ENCODE data around the gene FCRL1. TPM values are rescaled to one million over a fixed set of nuclear protein-coding genes. Genes with fewer than 3 reads are reported as not detected.

Gene FCRL1
- polyA plus RNA-seq (2013) = not detected in 2 replicates

- H3K79me2 ChIP-seq (ENCODE audit: control insufficient read depth, insufficient read depth, low read length, poor library complexity) = no peaks in the 10 kb centered on the region
- no peaks in the 10 kb centered on the region for H3K36me3 ChIP-seq (ENCODE audit: control insufficient read depth in 1 of 2, insufficient read depth in 2 of 2, low read length in 2 of 2)
- no peak within 1 kb of the TSS for H4K91ac ChIP-seq (ENCODE audit: low read depth, low read length)
- DNase-seq = no peak
- WGBS (ENCODE audit: extremely low coverage, insufficient coverage, insufficient read length) = no CpG with 5 or more reads among the region's 3 CpGs
- H2BK120ac ChIP-seq (ENCODE audit: insufficient read depth, low read length, poor library complexity) = no peak within 1 kb of the TSS
- no peaks in the 10 kb centered on the region for H3K79me1 ChIP-seq (ENCODE audit: low read length)
- H2BK12ac ChIP-seq (ENCODE audit: low read length) = no peak within 1 kb of the TSS
- no peak within 1 kb of the TSS for H3K4me3 ChIP-seq (ENCODE audit: low read depth, low read length)
- no peak within 1 kb of the TSS for H3K4me2 ChIP-seq (ENCODE audit: low read length)
- no peaks in the 10 kb centered on the region for H3K4me1 ChIP-seq (ENCODE audit: control insufficient read depth in 1 of 2, insufficient read depth in 2 of 2, low read length in 2 of 2)
- no peak within 1 kb of the TSS for H4K12ac ChIP-seq (ENCODE audit: low read depth, low read length)
- no peak within 1 kb of the TSS for H3K14ac ChIP-seq (ENCODE audit: low read length)
- H2AK5ac ChIP-seq (ENCODE audit: low read length) = no peak within 1 kb of the TSS
- no peak within 1 kb of the TSS for H3K27ac ChIP-seq (ENCODE audit: low read depth, low read length)
- H3K4ac ChIP-seq (ENCODE audit: low read depth, low read length) = no peak within 1 kb of the TSS
- no peaks in the 10 kb centered on the region for H3K9me3 ChIP-seq (ENCODE audit: insufficient read depth, low read depth, low read length)
- no peak within 1 kb of the TSS for H3K18ac ChIP-seq (ENCODE audit: low read length)
- H2AFZ ChIP-seq (ENCODE audit: insufficient read depth, low read length, poor library complexity) = no peak within 1 kb of the TSS
- no peak within 1 kb of the TSS for H2BK5ac ChIP-seq (ENCODE audit: low read depth, low read length, poor library complexity)
- no peak within 1 kb of the TSS for H4K8ac ChIP-seq (ENCODE audit: low read depth, low read length)
- no peak within 1 kb of the TSS for H3K23ac ChIP-seq (ENCODE audit: low read length)
- H3K9ac ChIP-seq (ENCODE audit: low read length) = no peak within 1 kb of the TSS
- no peaks in the 10 kb centered on the region for H3K27me3 ChIP-seq (ENCODE audit: insufficient read depth, low read length)
These were observed at the start of gene FCRL1 for GRCh38 chr1:157819896-157820295. TSS of gene FCRL1 (minus strand) at chr1:157820120. CDS start at chr1:157820037, 83 bp downstream.

GRCh38 chr1:157868654-157869053, 48.7 kb upstream of the FCRL1 start:
- no peak overlapping the region for H3K4me2 ChIP-seq (ENCODE audit: low read length)
- no peak overlapping the region for H3K4me3 ChIP-seq (ENCODE audit: low read depth, low read length)
- no peaks in the 10 kb centered on the region for H3K36me3 ChIP-seq (ENCODE audit: control insufficient read depth in 1 of 2, insufficient read depth in 2 of 2, low read length in 2 of 2)
- no peak overlapping the region for H3K27ac ChIP-seq (ENCODE audit: low read depth, low read length)
- H4K91ac ChIP-seq (ENCODE audit: low read depth, low read length) = no peak overlapping the region
- no peaks in the 10 kb centered on the region for H3K79me2 ChIP-seq (ENCODE audit: control insufficient read depth, insufficient read depth, low read length, poor library complexity)
- no peak overlapping the region for H4K8ac ChIP-seq (ENCODE audit: low read depth, low read length)
- no peak overlapping the region for H2AFZ ChIP-seq (ENCODE audit: insufficient read depth, low read length, poor library complexity)
- no peaks in the 10 kb centered on the region for H3K79me1 ChIP-seq (ENCODE audit: low read length)
- no peaks in the 10 kb centered on the region for H3K27me3 ChIP-seq (ENCODE audit: insufficient read depth, low read length)
- H3K4ac ChIP-seq (ENCODE audit: low read depth, low read length) = no peak overlapping the region
- no peak overlapping the region for H3K9ac ChIP-seq (ENCODE audit: low read length)
- H2BK5ac ChIP-seq (ENCODE audit: low read depth, low read length, poor library complexity) = no peak overlapping the region
- no peak overlapping the region for H3K14ac ChIP-seq (ENCODE audit: low read length)
- no peaks in the 10 kb centered on the region for H3K4me1 ChIP-seq (ENCODE audit: control insufficient read depth in 1 of 2, insufficient read depth in 2 of 2, low read length in 2 of 2)
- no peak overlapping the region for H2AK5ac ChIP-seq (ENCODE audit: low read length)
- no peak overlapping the region for H3K18ac ChIP-seq (ENCODE audit: low read length)
- H3K9me3 ChIP-seq (ENCODE audit: insufficient read depth, low read depth, low read length) = no peaks in the 10 kb centered on the region
- no peak overlapping the region for H2BK12ac ChIP-seq (ENCODE audit: low read length)
- no peak overlapping the region for H2BK120ac ChIP-seq (ENCODE audit: insufficient read depth, low read length, poor library complexity)
- no CpG with 5 or more reads among the region's 1 CpG for WGBS (ENCODE audit: extremely low coverage, insufficient coverage, insufficient read length)
- no peak overlapping the region for H3K23ac ChIP-seq (ENCODE audit: low read length)
- DNase-seq = no peak
- H4K12ac ChIP-seq (ENCODE audit: low read depth, low read length) = no peak overlapping the region

- DNase-seq = no peak
These were observed 42.5 kb upstream of the FCRL1 start for GRCh38 chr1:157862114-157863070.

GRCh38 chr1:157856538-157856937, 36.6 kb upstream of the FCRL1 start:
- Histone ChIP-seq H4K8ac (ENCODE audit: low read depth, low read length) (no peak overlapping the region), H3K4me3 (ENCODE audit: low read depth, low read length) (no peak overlapping the region), H3K79me2 (ENCODE audit: control insufficient read depth, insufficient read depth, low read length, poor library complexity) (no peaks in the 10 kb centered on the region), H2BK5ac (ENCODE audit: low read depth, low read length, poor library complexity) (no peak overlapping the region), H3K79me1 (ENCODE audit: low read length) (no peaks in the 10 kb centered on the region), H3K23ac (ENCODE audit: low read length) (no peak overlapping the region), H3K9ac (ENCODE audit: low read length) (no peak overlapping the region), H2BK120ac (ENCODE audit: insufficient read depth, low read length, poor library complexity) (no peak overlapping the region), H3K4me1 (ENCODE audit: control insufficient read depth in 1 of 2, insufficient read depth in 2 of 2, low read length in 2 of 2) (no peaks in the 10 kb centered on the region), H3K9me3 (ENCODE audit: insufficient read depth, low read depth, low read length) (no peaks in the 10 kb centered on the region), H3K27ac (ENCODE audit: low read depth, low read length) (no peak overlapping the region), H3K36me3 (ENCODE audit: control insufficient read depth in 1 of 2, insufficient read depth in 2 of 2, low read length in 2 of 2) (no peaks in the 10 kb centered on the region), H3K4ac (ENCODE audit: low read depth, low read length) (no peak overlapping the region), H3K14ac (ENCODE audit: low read length) (no peak overlapping the region), H2AK5ac (ENCODE audit: low read length) (no peak overlapping the region), H4K12ac (ENCODE audit: low read depth, low read length) (no peak overlapping the region), H3K18ac (ENCODE audit: low read length) (no peak overlapping the region), H4K91ac (ENCODE audit: low read depth, low read length) (no peak overlapping the region), H2AFZ (ENCODE audit: insufficient read depth, low read length, poor library complexity) (no peak overlapping the region), H2BK12ac (ENCODE audit: low read length) (no peak overlapping the region), H3K27me3 (ENCODE audit: insufficient read depth, low read length) (no peaks in the 10 kb centered on the region), H3K4me2 (ENCODE audit: low read length) (no peak overlapping the region)
- no peak for DNase-seq
- 100% methylated on average over 1 of the region's 2 CpGs for WGBS (ENCODE audit: extremely low coverage, insufficient coverage, insufficient read length)

More at GRCh38 chr1:157862114-157863070, 42.5 kb upstream of the FCRL1 start:
- Histone ChIP-seq H3K9ac (ENCODE audit: low read length) (no peak overlapping the region), H3K4me2 (ENCODE audit: low read length) (no peak overlapping the region), H4K8ac (ENCODE audit: low read depth, low read length) (no peak overlapping the region), H3K4me1 (ENCODE audit: control insufficient read depth in 1 of 2, insufficient read depth in 2 of 2, low read length in 2 of 2) (no peaks in the 10 kb centered on the region), H4K91ac (ENCODE audit: low read depth, low read length) (no peak overlapping the region), H3K18ac (ENCODE audit: low read length) (no peak overlapping the region), H4K12ac (ENCODE audit: low read depth, low read length) (no peak overlapping the region), H3K27me3 (ENCODE audit: insufficient read depth, low read length) (no peaks in the 10 kb centered on the region), H3K4ac (ENCODE audit: low read depth, low read length) (no peak overlapping the region), H2BK120ac (ENCODE audit: insufficient read depth, low read length, poor library complexity) (no peak overlapping the region), H3K79me1 (ENCODE audit: low read length) (no peaks in the 10 kb centered on the region), H2AFZ (ENCODE audit: insufficient read depth, low read length, poor library complexity) (no peak overlapping the region), H3K36me3 (ENCODE audit: control insufficient read depth in 1 of 2, insufficient read depth in 2 of 2, low read length in 2 of 2) (no peaks in the 10 kb centered on the region), H3K27ac (ENCODE audit: low read depth, low read length) (no peak overlapping the region), H3K23ac (ENCODE audit: low read length) (no peak overlapping the region), H3K9me3 (ENCODE audit: insufficient read depth, low read depth, low read length) (no peaks in the 10 kb centered on the region), H2AK5ac (ENCODE audit: low read length) (no peak overlapping the region), H2BK12ac (ENCODE audit: low read length) (no peak overlapping the region), H3K4me3 (ENCODE audit: low read depth, low read length) (no peak overlapping the region), H3K14ac (ENCODE audit: low read length) (no peak overlapping the region), H3K79me2 (ENCODE audit: control insufficient read depth, insufficient read depth, low read length, poor library complexity) (no peaks in the 10 kb centered on the region), H2BK5ac (ENCODE audit: low read depth, low read length, poor library complexity) (no peak overlapping the region)
- WGBS (ENCODE audit: extremely low coverage, insufficient coverage, insufficient read length) = no CpG with 5 or more reads among the region's 6 CpGs
